HepG2 (cell line): ENCODE data around the gene BRD2. TPM values are rescaled to one million over a fixed set of nuclear protein-coding genes. Genes with fewer than 3 reads are reported as not detected.

Experiments used
- ATF7-NPFF ChIP-seq: sonication (generic); formaldehyde crosslinking; IDR thresholded peaks from 2 replicates; pipeline ENCODE4 v1.8.1; 2023; ENCODE audit warnings: mild to moderate bottlenecking, low read depth, missing genetic modification reagents, moderate library complexity
- HNRNPLL ChIP-seq: fragments of 200-400 bp; formaldehyde crosslinking; IDR thresholded peaks from 2 replicates; pipeline ENCODE4 v1.6.1; 2017; ENCODE audit warnings: mild to moderate bottlenecking, low read depth, low read length; ENCODE audit not compliant: poor library complexity, severe bottlenecking
- NFE2 ChIP-seq: sonication (generic); formaldehyde crosslinking; IDR thresholded peaks from 2 replicates; pipeline ENCODE4 v1.4.0; 2020; ENCODE audit warnings: missing genetic modification reagents
- PCBP1 ChIP-seq: fragments of 200-400 bp; formaldehyde crosslinking; IDR thresholded peaks from 2 replicates; pipeline ENCODE4 v1.6.1; 2017; ENCODE audit warnings: mild to moderate bottlenecking, low read depth, low read length, borderline replicate concordance
- RXRA ChIP-seq: sonication (generic); formaldehyde crosslinking; IDR thresholded peaks from 2 replicates; pipeline ENCODE4 v1.5.1; 2020; ENCODE audit warnings: missing genetic modification reagents
- TCF7L2 ChIP-seq: IDR thresholded peaks from 2 replicates; pipeline ENCODE4 v1.6.1; 2011; ENCODE audit warnings: mild to moderate bottlenecking, low read depth, low read length, moderate library complexity
- ZFP36L2 ChIP-seq: sonication (generic); formaldehyde crosslinking; IDR thresholded peaks from 2 replicates; pipeline ENCODE4 v1.4.0; 2020; ENCODE audit warnings: missing genetic modification reagents
- ZNF234 ChIP-seq: sonication (generic); formaldehyde crosslinking; conservative IDR thresholded peaks from 2 replicates; pipeline ENCODE4 v1.5.1; 2020; ENCODE audit warnings: mild to moderate bottlenecking, missing genetic modification reagents
- ZNF318 ChIP-seq: sonication (generic); formaldehyde crosslinking; IDR thresholded peaks from 2 replicates; pipeline ENCODE4 v1.4.0; 2020; ENCODE audit warnings: mild to moderate bottlenecking, missing genetic modification reagents
- ZNF335 ChIP-seq: sonication (generic); formaldehyde crosslinking; IDR thresholded peaks from 2 replicates; pipeline ENCODE4 v1.4.0; 2020; ENCODE audit warnings: missing genetic modification reagents
- ZNF407 ChIP-seq: sonication (generic); formaldehyde crosslinking; IDR thresholded peaks from one replicate; pipeline ENCODE4 v1.5.1; 2020; ENCODE audit warnings: mild to moderate bottlenecking, missing genetic modification reagents; ENCODE audit errors: not compliant biosample characterization
- ZNF740 ChIP-seq: sonication (generic); formaldehyde crosslinking; IDR thresholded peaks from 2 replicates; pipeline ENCODE4 v1.4.0; 2020; ENCODE audit warnings: missing genetic modification reagents
- polyA plus RNA-seq, 8 experiments: library from polyadenylated mRNA; depleted of rRNA in 3 of 8; stranded (reverse) in 7 of 8; unstranded in 1 of 8; fragments of >200 nt; fragmentation: Illumina TruSeq in 4 of 8; extraction: Trizol in 4 of 8; gene quantifications; 2 replicates each; pipeline versions ENCODE4 v1.2.1 to v1.2.3, GENCODE V29; 2011 to 2016; ENCODE audit warnings: low read depth in 4 of 8, missing spikeins in 1 of 8, mixed read lengths in 1 of 8; ENCODE audit not compliant: insufficient read depth in 1 of 8
- total RNA-seq, 5 experiments: library from RNA; depleted of rRNA; stranded (reverse); fragments of >200 nt; fragmentation: Illumina TruSeq; extraction: Trizol; gene quantifications; 2 replicates each; pipeline ENCODE4 v1.2.3, GENCODE V29; 2016; ENCODE audit warnings: low read depth in 1 of 5

Gene BRD2
- total and polyA plus RNA-seq, 2 of the 13 experiments (the other 11 are each of a cell fraction or from before 2014, with no cell fraction given): 143 to 202 TPM

- TF ChIP-seq ZNF740 (CRISPR knock-in tag) (peak; percentile 76), ZNF234 (no peak; the same call in 1 of the 2 replicates), TCF7L2 (no peak), ATF7-NPFF (CRISPR knock-in tag) (peak; percentile 45; the same call in 1 of the 2 replicates), ZNF318 (no peak), NFE2 (CRISPR knock-in tag) (peak; percentile 97), ZNF335 (CRISPR knock-in tag) (no peak; the same call in 1 of the 2 replicates), HNRNPLL (peak; percentile 32), RXRA (CRISPR knock-in tag) (peak; percentile 21; the same call in 1 of the 2 replicates), PCBP1 (peak; percentile 84; the same call in 1 of the 2 replicates), ZNF407 (peak; percentile 38), ZFP36L2 (CRISPR knock-in tag) (no peak)
Observed at GRCh38 chr6:32969685-32970412, 1.5 kb downstream of the BRD2 start (continued).
